Stimulated activated CD4-positive, alpha-beta T cell treated with anti-CD3 and anti-CD28 coated beads, Interleukin-12 subunit alpha, Interleukin-12 subunit beta, amount 100 ng/mL, for 24 hours (primary cell): ENCODE results near the gene RPS19.

Source experiments
- DNase-seq, 2 experiments: peaks; one replicate each; pipeline ENCODE4 v3.0.0-alpha.2; 2020; ENCODE audit warnings: low read depth in 2 of 2

The RPS19 gene

GRCh38 chr19:41879080-41879479, 19.0 kb downstream of the RPS19 start:
- no peak for DNase-seq

- DNase-seq = no peak
Observed at GRCh38 chr19:41879670-41880328, 19.7 kb downstream of the RPS19 start.

- no peak for DNase-seq
Observed at GRCh38 chr19:41880329-41880708, 20.3 kb downstream of the RPS19 start.

GRCh38 chr19:41882568-41883462, 22.8 kb downstream of the RPS19 start, which contains the start of gene ARHGEF1:
Gene ARHGEF1 (plus strand): TSS chr19:41883184. CDS start chr19:41888083, 4,899 bp downstream.
- DNase-seq = no peak

GRCh38 chr19:41883463-41883820, 23.4 kb downstream of the RPS19 start:
- no peak for DNase-seq

GRCh38 chr19:41883821-41884733, 24.0 kb downstream of the RPS19 start:
- DNase-seq = peak; percentile 81 to 88

GRCh38 chr19:41886761-41887710, 27.0 kb downstream of the RPS19 start:
- DNase-seq = no peak

- DNase-seq = peak; percentile 77 to 84
Observed at GRCh38 chr19:41887711-41888382, 27.8 kb downstream of the RPS19 start.

GRCh38 chr19:41888926-41889325, 28.9 kb downstream of the RPS19 start:
- DNase-seq = no peak

GRCh38 chr19:41889896-41890295, 29.8 kb downstream of the RPS19 start:
- DNase-seq = no peak

GRCh38 chr19:41890936-41891335, 30.9 kb downstream of the RPS19 start:
- DNase-seq = no peak

- no peak for DNase-seq
Observed at GRCh38 chr19:41892173-41892902, 32.3 kb downstream of the RPS19 start.

GRCh38 chr19:41893899-41894298, 33.8 kb downstream of the RPS19 start:
- DNase-seq = no peak

GRCh38 chr19:41894350-41894749, 34.3 kb downstream of the RPS19 start:
- no peak for DNase-seq

GRCh38 chr19:41895745-41896580, 35.9 kb downstream of the RPS19 start:
- no peak for DNase-seq

- DNase-seq = no peak
Observed at GRCh38 chr19:41896581-41896942, 36.5 kb downstream of the RPS19 start.

- no peak for DNase-seq
Observed at GRCh38 chr19:41897181-41897580, 37.1 kb downstream of the RPS19 start.

- DNase-seq = no peak
Observed at GRCh38 chr19:41897820-41898219, 37.8 kb downstream of the RPS19 start.

- DNase-seq = no peak
Observed at GRCh38 chr19:41898235-41898634, 38.2 kb downstream of the RPS19 start.
